A673 (cell line): ENCODE results near the gene SLC7A1. TPM values are rescaled to one million over a fixed set of nuclear protein-coding genes. Genes with fewer than 3 reads are reported as not detected.

Experiments
- BruUV-seq: library from RNA; stranded (reverse); fragments of 400-500 nt; replicated peaks from 2 replicates; lab custom pipeline; 2021; lab: Mats Ljungman, UMichigan
- CTCF ChIA-PET: fragments of 300-600 bp; sonication (Branson Sonifier 250); formaldehyde crosslinking; loops from one replicate; lab custom pipeline; 2022; ENCODE audit warnings: antibody characterized with exemption; lab: Charles Lee
- POLR2A ChIA-PET: fragments of 300-600 bp; sonication (Branson Sonifier 250); formaldehyde crosslinking; loops from one replicate; lab custom pipeline; 2022; ENCODE audit warnings: antibody characterized with exemption; ENCODE audit not compliant: low non-redundant PET; lab: Charles Lee
- DNase-seq: peaks from one replicate; pipeline ENCODE4 v3.0.0-alpha.2; 2015; ENCODE audit warnings: low spot score
- H3K27ac ChIP-seq: fragments of 200-600 bp; sonication (generic); 2 replicates; pipeline ENCODE4 v1.5.1; 2016; ENCODE audit warnings: mixed run types, low read depth, mild to moderate bottlenecking, mixed read lengths, antibody characterized with exemption, low read length; ENCODE audit not compliant: poor library complexity, severe bottlenecking
- H3K27me3 ChIP-seq: fragments of 200-600 bp; sonication (generic); replicated peaks from 2 replicates; pipeline ENCODE4 v1.6.1; 2017; ENCODE audit warnings: mixed run types, low read depth, mild to moderate bottlenecking, mixed read lengths, antibody characterized with exemption, low read length; ENCODE audit not compliant: insufficient read depth, poor library complexity
- H3K36me3 ChIP-seq: fragments of 200-600 bp; sonication (generic); 2 replicates; pipeline ENCODE4 v1.6.1; 2016; ENCODE audit warnings: mixed run types, mild to moderate bottlenecking, mixed read lengths, antibody characterized with exemption, low read length; ENCODE audit not compliant: insufficient read depth, poor library complexity, severe bottlenecking
- H3K4me1 ChIP-seq: fragments of 200-600 bp; sonication (generic); 2 replicates; pipeline ENCODE4 v1.6.1; 2017; ENCODE audit warnings: mixed run types, mild to moderate bottlenecking, mixed read lengths, antibody characterized with exemption, low read length; ENCODE audit not compliant: insufficient read depth, poor library complexity, severe bottlenecking
- H3K4me3 ChIP-seq: fragments of 200-600 bp; sonication (generic); 2 replicates; pipeline ENCODE4 v1.5.1; 2016; ENCODE audit warnings: low read depth, mixed run types, mild to moderate bottlenecking, mixed read lengths, low read length; ENCODE audit not compliant: poor library complexity, severe bottlenecking
- H3K9me3 ChIP-seq: fragments of 200-600 bp; sonication (generic); 2 replicates; pipeline ENCODE4 v1.6.1; 2016; ENCODE audit warnings: mixed run types, low read depth, mild to moderate bottlenecking, mixed read lengths, antibody characterized with exemption, low read length; ENCODE audit not compliant: poor library complexity, severe bottlenecking
- CTCF ChIP-seq: fragments of 300-800, 200-600 bp; sonication (generic); conservative IDR thresholded peaks from 2 replicates; pipeline ENCODE4 v1.5.1; 2017; ENCODE audit warnings: low read depth, mild to moderate bottlenecking, antibody characterized with exemption, low read length, moderate library complexity, mixed read lengths
- EZH2 ChIP-seq: fragments of 200-600 bp; sonication (generic); IDR thresholded peaks from 2 replicates; pipeline ENCODE4 v1.6.1; 2017; ENCODE audit warnings: borderline replicate concordance, low read depth, mild to moderate bottlenecking, mixed read lengths, antibody characterized with exemption, low read length; ENCODE audit not compliant: poor library complexity, severe bottlenecking
- intact Hi-C: fragments of 100-400 bp; cut with micrococcal nuclease; formaldehyde crosslinking; loops from one replicate; pipeline ENCODE4 v1.10.0; 2022; ENCODE audit not compliant: unreplicated experiment
- total RNA-seq: library from RNA; stranded (reverse); gene quantifications from 2 replicates; pipeline ENCODE4 v1.2.3, GENCODE V29; 2021

The SLC7A1 gene
- total RNA-seq, 1 experiment from 2014 or later = 81.6 TPM

- ChIA-PET POLR2A (no interaction called here), CTCF (interaction anchor here (1.3 kb wide), 1 partner anchor 9 kb away, joined by 8 read pairs; no protein-coding TSS in a partner anchor)
- no peak for DNase-seq
- Histone ChIP-seq H3K4me3 (no peak overlapping the region), H3K36me3 (no peaks in the 10 kb centered on the region), H3K9me3 (no peaks in the 10 kb centered on the region), H3K4me1 (no peaks in the 10 kb centered on the region), H3K27ac (no peak overlapping the region), H3K27me3 (no peaks in the 10 kb centered on the region)
- BruUV-seq = no TSS peak
- TF ChIP-seq EZH2 = no peak
- TF ChIP-seq CTCF = no peak
- intact Hi-C loops = loop anchor here (10.0 kb wide), 1 partner anchor 345 kb away; no protein-coding TSS in a partner anchor
Observed at GRCh38 chr13:29499506-29500165, 95.9 kb downstream of the SLC7A1 start.

DNA sequence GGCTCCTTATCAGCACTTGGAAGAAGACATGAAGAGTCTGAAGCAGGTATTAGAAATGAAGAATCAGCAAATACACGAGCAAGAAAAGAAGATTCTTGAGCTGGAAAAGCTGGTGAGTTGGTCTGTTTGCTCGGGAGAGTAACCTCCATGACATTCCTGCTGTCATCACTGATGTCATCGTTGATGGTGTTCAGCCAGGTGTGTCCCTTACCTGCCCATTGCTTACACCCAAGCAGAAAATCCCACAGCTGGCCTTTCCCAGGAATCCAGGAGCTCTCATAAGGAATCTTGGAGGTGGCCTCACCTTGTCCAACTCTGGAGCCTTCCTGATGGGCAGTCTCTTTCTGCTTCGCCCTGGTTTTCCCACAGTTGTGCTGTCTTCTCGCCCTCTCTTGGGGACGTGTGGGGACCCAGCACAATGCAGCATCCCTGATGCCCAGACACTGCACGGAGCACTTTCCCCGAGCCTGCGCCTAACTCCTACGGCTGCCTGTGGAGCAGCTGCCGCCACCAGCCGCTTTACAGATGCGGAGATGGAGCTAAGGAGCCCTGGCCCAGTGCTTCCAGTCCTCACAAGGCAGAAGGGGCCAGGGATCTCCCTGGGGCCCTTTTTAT, 97.0 kb downstream of the SLC7A1 start:
- Histone ChIP-seq H3K27me3 (peaks cover 1% of the 10 kb centered on the region), H3K4me3 (no peak overlapping the region), H3K36me3 (no peaks in the 10 kb centered on the region), H3K27ac (no peak overlapping the region), H3K4me1 (no peaks in the 10 kb centered on the region), H3K9me3 (no peaks in the 10 kb centered on the region)
- POLR2A ChIA-PET = no interaction called here
- CTCF ChIA-PET = interaction anchor here (1.3 kb wide), 1 partner anchor 11 kb away, joined by 8 read pairs; no protein-coding TSS in a partner anchor
- BruUV-seq = no TSS peak
- TF ChIP-seq CTCF = no peak
- no peak for TF ChIP-seq EZH2
- DNase-seq = no peak
- intact Hi-C loops = no loop called here

- Histone ChIP-seq H3K4me1 (no peaks in the 10 kb centered on the region), H3K9me3 (no peaks in the 10 kb centered on the region), H3K4me3 (no peak overlapping the region), H3K27ac (no peak overlapping the region), H3K36me3 (no peaks in the 10 kb centered on the region), H3K27me3 (peaks cover 9% of the 10 kb centered on the region)
- TF ChIP-seq CTCF (no peak), EZH2 (no peak)
- no TSS peak for BruUV-seq
- POLR2A ChIA-PET = no interaction called here
- intact Hi-C loops = no loop called here
- CTCF ChIA-PET = no interaction called here
- no peak for DNase-seq
Observed at GRCh38 chr13:29497137-29497654, 98.3 kb downstream of the SLC7A1 start.
